Measurements from ENCODE around the gene STAG1. TPM values are rescaled to one million over a fixed set of nuclear protein-coding genes. Genes with fewer than 3 reads are reported as not detected.
A peak's percentile ranks its signal among the peaks of the same experiment; 100 is the strongest.

STAG1 gene
- total and polyA plus RNA-seq, 2 donors (not counting 1 experiment from before 2014, with no cell fraction given), result 23.2 to 38.6 TPM

- H3K9ac ChIP-seq (ENCODE audit: insufficient read depth, low read length), result no peak overlapping the region
- peak overlapping the region; percentile 84 for H3K27ac ChIP-seq (ENCODE audit: insufficient read depth, low read length)
- no peaks in the 10 kb centered on the region for H3K27me3 ChIP-seq (ENCODE audit: control insufficient read depth, insufficient read depth, low read length)
- peak in 1 of 2 donors; percentile 58 for DNase-seq (ENCODE audit: low read depth in 2 of 2)
- no peaks in the 10 kb centered on the region for H4K20me1 ChIP-seq (ENCODE audit: control insufficient read depth, extremely low read depth, insufficient read depth, low read length)
- TF ChIP-seq EZH2 (IDR thresholded peaks at IDR 0.05; ENCODE audit: low read length, missing control alignments) (no peak), CTCF (conservative IDR thresholded peaks at IDR 0.05 in 1 of 2, IDR thresholded peaks at IDR 0.05 in 1 of 2; ENCODE audit: low read depth in 1 of 2, low read length in 2 of 2) (no peak)
- H3K36me3 ChIP-seq (ENCODE audit: control insufficient read depth, insufficient read depth, low read length), result no peaks in the 10 kb centered on the region
- no peaks in the 10 kb centered on the region for H3K79me2 ChIP-seq (ENCODE audit: control insufficient read depth, insufficient read depth, low read length)
- H3K4me1 ChIP-seq (ENCODE audit: control insufficient read depth, extremely low read depth, insufficient read depth, low read length), result peaks cover 8% of the 10 kb centered on the region
- no peak overlapping the region for H2AFZ ChIP-seq (ENCODE audit: low read length)
- H3K4me3 ChIP-seq (replicated peaks in 1 of 4; ENCODE audit: control extremely low read depth in 1 of 4, insufficient read depth in 1 of 4, low read depth in 3 of 4, low read length in 4 of 4), result no peak overlapping the region
- no peaks in the 10 kb centered on the region for H3K9me3 ChIP-seq (ENCODE audit: control insufficient read depth, insufficient read depth, low read depth, low read length)
- peak overlapping the region; percentile 79 for H3K4me2 ChIP-seq (ENCODE audit: extremely low read depth, insufficient read depth, low read length)
These were observed 400.8 kb downstream of the STAG1 start for GRCh38 chr3:136351351-136351750.

- Histone ChIP-seq H3K9ac (ENCODE audit: insufficient read depth, low read length) (peak overlapping the region; percentile 39), H3K9me3 (ENCODE audit: control insufficient read depth, insufficient read depth, low read depth, low read length) (no peaks in the 10 kb centered on the region), H3K4me1 (ENCODE audit: control insufficient read depth, extremely low read depth, insufficient read depth, low read length) (peaks cover 8% of the 10 kb centered on the region), H3K4me2 (ENCODE audit: extremely low read depth, insufficient read depth, low read length) (peak overlapping the region; percentile 79), H3K27ac (ENCODE audit: insufficient read depth, low read length) (peak overlapping the region; percentile 84), H3K36me3 (ENCODE audit: control insufficient read depth, insufficient read depth, low read length) (no peaks in the 10 kb centered on the region), H4K20me1 (ENCODE audit: control insufficient read depth, extremely low read depth, insufficient read depth, low read length) (no peaks in the 10 kb centered on the region), H3K79me2 (ENCODE audit: control insufficient read depth, insufficient read depth, low read length) (no peaks in the 10 kb centered on the region), H3K4me3 (replicated peaks in 1 of 4; ENCODE audit: control extremely low read depth in 1 of 4, insufficient read depth in 1 of 4, low read depth in 3 of 4, low read length in 4 of 4) (peak overlapping the region in 1 of 4 experiments; percentile 4), H2AFZ (ENCODE audit: low read length) (no peak overlapping the region), H3K27me3 (ENCODE audit: control insufficient read depth, insufficient read depth, low read length) (no peaks in the 10 kb centered on the region)
- peak; percentile 68 to 71 for DNase-seq (ENCODE audit: low read depth in 2 of 2)
- TF ChIP-seq EZH2 (IDR thresholded peaks at IDR 0.05; ENCODE audit: low read length, missing control alignments), result no peak
- TF ChIP-seq CTCF (conservative IDR thresholded peaks at IDR 0.05 in 1 of 2, IDR thresholded peaks at IDR 0.05 in 1 of 2; ENCODE audit: low read depth in 1 of 2, low read length in 2 of 2), result no peak
These were observed 401.6 kb downstream of the STAG1 start for GRCh38 chr3:136350557-136350956.

- no peaks in the 10 kb centered on the region for H3K27me3 ChIP-seq (ENCODE audit: control insufficient read depth, insufficient read depth, low read length)
- DNase-seq (ENCODE audit: low read depth in 2 of 2), result peak; percentile 93
- H3K9ac ChIP-seq (ENCODE audit: insufficient read depth, low read length), result peak overlapping the region; percentile 39
- H3K4me3 ChIP-seq (replicated peaks in 1 of 4; ENCODE audit: control extremely low read depth in 1 of 4, insufficient read depth in 1 of 4, low read depth in 3 of 4, low read length in 4 of 4), result peak overlapping the region in 1 of 4 experiments; percentile 4
- no peaks in the 10 kb centered on the region for H4K20me1 ChIP-seq (ENCODE audit: control insufficient read depth, extremely low read depth, insufficient read depth, low read length)
- no peaks in the 10 kb centered on the region for H3K36me3 ChIP-seq (ENCODE audit: control insufficient read depth, insufficient read depth, low read length)
- no peaks in the 10 kb centered on the region for H3K9me3 ChIP-seq (ENCODE audit: control insufficient read depth, insufficient read depth, low read depth, low read length)
- peak overlapping the region; percentile 84 for H3K27ac ChIP-seq (ENCODE audit: insufficient read depth, low read length)
- peak overlapping the region; percentile 79 for H3K4me2 ChIP-seq (ENCODE audit: extremely low read depth, insufficient read depth, low read length)
- TF ChIP-seq CTCF (conservative IDR thresholded peaks at IDR 0.05 in 1 of 2, IDR thresholded peaks at IDR 0.05 in 1 of 2; ENCODE audit: low read depth in 1 of 2, low read length in 2 of 2), result no peak
- no peak for TF ChIP-seq EZH2 (IDR thresholded peaks at IDR 0.05; ENCODE audit: low read length, missing control alignments)
- H3K79me2 ChIP-seq (ENCODE audit: control insufficient read depth, insufficient read depth, low read length), result no peaks in the 10 kb centered on the region
- H3K4me1 ChIP-seq (ENCODE audit: control insufficient read depth, extremely low read depth, insufficient read depth, low read length), result peaks cover 8% of the 10 kb centered on the region
- no peak overlapping the region for H2AFZ ChIP-seq (ENCODE audit: low read length)
These were observed 402.0 kb downstream of the STAG1 start for GRCh38 chr3:136350132-136350531.

All from fibroblast of lung (primary cell).